ENCODE results near the gene EXOC4.

The EXOC4 gene

GRCh38 chr7:133912916-133913697 lies 660.2 kb downstream of the EXOC4 start:
- DNase-seq (ENCODE audit: low read depth in 1 of 2, low spot score in 1 of 2), result no peak

GRCh38 chr7:133916621-133917020 lies 663.7 kb downstream of the EXOC4 start:
- DNase-seq (ENCODE audit: low read depth in 1 of 2, low spot score in 1 of 2), result no peak

- no peak for DNase-seq (ENCODE audit: low read depth in 1 of 2, low spot score in 1 of 2)
Observed at GRCh38 chr7:133919810-133920209, 666.9 kb downstream of the EXOC4 start.

GRCh38 chr7:133921635-133922182 lies 668.8 kb downstream of the EXOC4 start:
- DNase-seq (ENCODE audit: low read depth in 1 of 2, low spot score in 1 of 2), result no peak

- no peak for DNase-seq (ENCODE audit: low read depth in 1 of 2, low spot score in 1 of 2)
Observed at GRCh38 chr7:133923974-133924373, 671.1 kb downstream of the EXOC4 start.

- DNase-seq (ENCODE audit: low read depth in 1 of 2, low spot score in 1 of 2), result no peak
Observed at GRCh38 chr7:133931053-133931452, 678.2 kb downstream of the EXOC4 start.

- no peak for DNase-seq (ENCODE audit: low read depth in 1 of 2, low spot score in 1 of 2)
Observed at GRCh38 chr7:133932591-133932990, 679.7 kb downstream of the EXOC4 start.

- no peak for DNase-seq (ENCODE audit: low read depth in 1 of 2, low spot score in 1 of 2)
Observed at GRCh38 chr7:133934262-133934976, 681.5 kb downstream of the EXOC4 start.

GRCh38 chr7:133934977-133935330 lies 682.1 kb downstream of the EXOC4 start:
- DNase-seq (ENCODE audit: low read depth in 1 of 2, low spot score in 1 of 2), result no peak

- no peak for DNase-seq (ENCODE audit: low read depth in 1 of 2, low spot score in 1 of 2)
Observed at GRCh38 chr7:133936074-133936473, 683.2 kb downstream of the EXOC4 start.

- DNase-seq (ENCODE audit: low read depth in 1 of 2, low spot score in 1 of 2), result no peak
Observed at GRCh38 chr7:133937786-133938185, 684.9 kb downstream of the EXOC4 start.

- DNase-seq (ENCODE audit: low read depth in 1 of 2, low spot score in 1 of 2), result no peak
Observed at GRCh38 chr7:133940368-133940767, 687.5 kb downstream of the EXOC4 start.

GRCh38 chr7:133941496-133941895 lies 688.6 kb downstream of the EXOC4 start:
- DNase-seq (ENCODE audit: low read depth in 1 of 2, low spot score in 1 of 2), result no peak

GRCh38 chr7:133945497-133945896 lies 692.6 kb downstream of the EXOC4 start:
- DNase-seq (ENCODE audit: low read depth in 1 of 2, low spot score in 1 of 2), result no peak

GRCh38 chr7:133947458-133948254 lies 694.8 kb downstream of the EXOC4 start:
- DNase-seq (ENCODE audit: low read depth in 1 of 2, low spot score in 1 of 2), result no peak

GRCh38 chr7:133948588-133948987 lies 695.7 kb downstream of the EXOC4 start:
- DNase-seq (ENCODE audit: low read depth in 1 of 2, low spot score in 1 of 2), result no peak

GRCh38 chr7:133950855-133951254 lies 698.0 kb downstream of the EXOC4 start:
- no peak for DNase-seq (ENCODE audit: low read depth in 1 of 2, low spot score in 1 of 2)

- DNase-seq (ENCODE audit: low read depth in 1 of 2, low spot score in 1 of 2), result no peak
Observed at GRCh38 chr7:133955208-133955607, 702.3 kb downstream of the EXOC4 start.

GRCh38 chr7:133957845-133958244 lies 705.0 kb downstream of the EXOC4 start:
- no peak for DNase-seq (ENCODE audit: low read depth in 1 of 2, low spot score in 1 of 2)

GRCh38 chr7:133958822-133959221 lies 705.9 kb downstream of the EXOC4 start:
- DNase-seq (ENCODE audit: low read depth in 1 of 2, low spot score in 1 of 2), result no peak

- DNase-seq (ENCODE audit: low read depth in 1 of 2, low spot score in 1 of 2), result no peak
Observed at GRCh38 chr7:133959505-133959904, 706.6 kb downstream of the EXOC4 start.

- DNase-seq (ENCODE audit: low read depth in 1 of 2, low spot score in 1 of 2), result no peak
Observed at GRCh38 chr7:133961724-133962123, 708.8 kb downstream of the EXOC4 start.

Data from activated CD4-positive, alpha-beta T cell treated with anti-CD3 and anti-CD28 coated beads, Interleukin-2, amount 50 U/mL, for 24 hours (primary cell).